ENCODE data around the gene PTPRA.

The PTPRA gene

DNA sequence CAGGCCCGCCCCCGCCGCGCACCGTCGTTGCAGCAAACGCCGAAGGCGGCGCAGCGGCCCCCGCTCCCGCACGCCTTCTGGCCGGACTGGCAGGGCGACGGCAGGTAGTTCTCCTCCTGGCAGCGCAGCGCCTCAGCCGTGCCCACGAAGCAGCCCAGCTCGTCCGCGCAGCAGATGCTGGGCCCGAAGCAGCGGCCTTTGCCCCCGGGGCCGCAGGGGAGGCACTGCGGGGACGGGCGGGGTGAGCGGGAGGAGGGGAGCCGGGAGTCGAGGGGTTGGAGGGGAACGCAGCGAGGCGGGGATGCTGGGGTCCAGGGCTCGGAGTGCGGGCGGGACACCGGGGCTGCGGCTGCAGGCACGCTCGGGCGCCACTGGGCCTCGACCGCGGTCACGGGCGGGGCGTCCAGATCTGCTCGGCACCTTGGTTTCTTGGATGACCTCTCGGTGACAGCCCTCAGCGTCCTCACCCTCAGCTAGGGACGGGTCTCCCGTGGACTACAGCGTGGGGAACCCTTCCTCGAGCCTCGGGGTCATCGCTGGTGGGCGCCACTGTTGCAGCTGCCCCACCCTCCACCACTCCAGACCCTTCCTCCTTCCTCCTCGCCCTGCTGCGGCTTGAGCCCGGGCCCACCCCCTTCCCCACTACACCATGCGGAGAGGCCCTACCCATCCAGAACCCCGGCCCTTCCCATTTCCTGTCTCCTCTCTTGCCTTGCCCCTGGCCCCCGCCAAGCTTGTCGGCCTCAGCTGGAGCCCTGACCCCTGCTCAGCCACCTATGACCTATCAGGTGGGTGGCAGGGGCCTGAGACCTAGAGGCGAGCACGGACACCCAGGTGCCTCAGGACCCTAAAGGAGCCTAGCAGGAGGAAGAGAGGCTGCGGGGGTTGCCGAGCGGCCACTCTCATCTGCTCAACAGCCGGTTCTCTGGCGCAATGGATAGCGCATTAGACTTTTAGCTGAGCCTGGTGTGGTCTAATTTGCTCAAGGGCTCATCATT, 210.0 kb downstream of the PTPRA start:
- no peak for DNase-seq

DNA sequence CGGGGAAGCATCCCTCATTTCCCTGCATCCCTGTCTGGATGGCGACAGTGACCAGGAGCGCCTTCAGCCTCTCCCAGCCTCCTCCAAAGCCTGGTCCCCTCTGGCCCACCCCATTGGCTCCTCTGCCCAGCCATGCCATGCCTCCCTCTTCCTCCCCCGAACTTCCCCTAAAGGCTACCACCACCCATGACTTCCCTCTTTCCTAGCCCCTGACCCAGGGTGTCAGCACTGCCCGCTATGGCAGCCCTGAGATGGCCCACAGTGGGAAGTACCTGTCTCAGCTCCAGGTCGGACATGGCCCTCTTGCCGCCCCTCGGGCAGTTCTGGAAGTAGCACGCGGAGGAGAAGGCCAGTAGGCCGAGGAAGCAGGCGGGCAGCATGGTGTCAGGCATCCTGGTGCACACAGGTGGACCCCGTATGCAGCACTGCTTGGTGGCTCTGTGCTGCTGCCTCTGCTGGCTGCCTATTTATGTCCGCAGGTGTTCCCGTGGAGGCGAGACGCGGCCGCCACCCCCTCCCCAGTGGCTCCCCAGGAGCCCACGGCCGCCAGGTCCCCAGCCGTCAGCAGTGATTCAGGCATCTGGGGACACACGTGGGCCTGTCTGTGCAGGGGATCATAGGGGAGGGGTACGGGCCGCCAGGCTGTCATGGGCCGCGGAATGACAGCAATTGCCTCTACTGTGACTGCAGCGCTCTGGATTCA, 211.2 kb downstream of the PTPRA start, which contains the start of gene AVP:
Gene AVP, minus strand, starts transcription at position 442 of the 703 bp plus-strand sequence. Its CDS starts 50 bp downstream, at position 392.
- DNase-seq, result no peak

DNA sequence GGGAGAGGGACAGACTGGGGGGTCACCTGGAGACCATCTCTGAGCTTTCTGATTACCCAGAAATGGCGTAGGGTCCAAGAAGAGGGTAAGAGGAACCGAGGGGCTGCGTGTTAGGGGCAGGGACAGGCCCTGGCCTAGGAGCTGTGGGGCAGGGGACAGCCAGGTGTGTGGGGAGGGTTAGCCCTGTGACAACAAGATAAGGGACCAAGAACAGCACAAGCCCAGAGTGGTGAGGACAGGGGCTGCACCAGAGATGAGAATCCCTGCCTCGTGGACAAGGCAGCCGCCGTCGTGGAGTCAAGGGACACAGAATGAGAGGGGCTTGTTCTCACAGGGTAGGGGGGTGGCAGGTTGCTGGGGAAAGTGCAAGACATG, 211.7 kb downstream of the PTPRA start:
- DNase-seq, result no peak

DNA sequence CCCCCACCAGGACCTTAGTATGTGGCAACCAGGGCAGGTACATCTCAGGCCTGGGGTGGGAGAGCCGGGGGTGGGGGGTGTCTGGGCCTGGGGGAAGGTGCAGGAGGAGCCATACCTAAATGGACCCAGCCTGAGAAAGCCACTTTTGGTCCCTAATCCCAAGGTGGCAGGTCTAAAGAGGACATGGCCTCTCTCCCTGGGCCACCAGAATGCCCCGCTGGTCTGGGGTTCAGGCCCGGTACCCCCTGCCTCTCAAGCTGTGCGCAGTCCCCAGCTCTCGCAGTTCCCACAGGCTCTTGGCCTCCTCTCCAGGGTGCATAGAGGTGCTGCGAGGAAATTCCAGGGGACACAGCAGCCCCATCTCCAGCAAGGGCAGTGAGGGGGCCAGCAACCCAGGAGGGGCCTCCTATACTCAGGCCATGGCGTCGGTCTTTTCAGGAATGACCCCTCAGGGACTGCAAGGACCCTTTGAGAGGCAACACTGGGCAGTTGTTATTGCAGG, 212.3 kb downstream of the PTPRA start:
- DNase-seq, result no peak

DNA sequence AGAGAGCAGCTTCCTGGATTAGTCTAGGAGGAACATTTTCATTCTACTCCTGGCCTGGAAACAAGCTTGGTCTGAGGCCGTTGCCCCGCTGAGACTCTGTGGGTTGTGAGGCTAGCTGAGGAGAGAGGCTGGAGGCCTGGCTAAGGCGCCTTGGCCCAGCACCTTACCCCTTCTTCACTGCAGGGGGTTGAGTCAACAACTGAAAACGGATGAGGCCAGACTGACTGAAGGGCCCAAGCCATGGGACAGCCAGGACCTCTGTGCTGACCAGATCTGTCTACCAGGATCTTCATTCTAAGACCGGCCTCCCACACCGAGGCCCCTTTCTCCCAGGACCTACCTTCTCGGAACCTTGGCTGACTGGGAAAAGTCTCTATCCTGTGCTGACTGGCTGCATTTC, 214.8 kb downstream of the PTPRA start:
- no peak for DNase-seq

All from hematopoietic multipotent progenitor cell treated with erythropoietin and hydrocortisone succinate and interleukin-3 and kit ligand, for 8 days (in vitro differentiated cells).